ELF-1 (cell line): ENCODE results near the gene FRMD6.
A peak's percentile ranks its signal among the peaks of the same experiment; 100 is the strongest.

Experiments used
- DNase-seq: peaks from one replicate; pipeline ENCODE4 v3.0.0-alpha.2; 2016; ENCODE audit warnings: low read depth, low spot score

Gene FRMD6

GRCh38 chr14:51651388-51652167 lies at the start of gene FRMD6:
TSS of gene FRMD6 (plus strand) at chr14:51651910. CDS start at chr14:51689837, 37,927 bp downstream.
- peak; percentile 92 for DNase-seq

- DNase-seq = no peak
Observed at GRCh38 chr14:51602310-51602709, 49.4 kb upstream of the FRMD6 start.

- DNase-seq = no peak
Observed at GRCh38 chr14:51603495-51603894, 48.2 kb upstream of the FRMD6 start.

- peak; percentile 23 for DNase-seq
Observed at GRCh38 chr14:51604073-51604472, 47.6 kb upstream of the FRMD6 start.

- DNase-seq = no peak
Observed at GRCh38 chr14:51605575-51605974, 46.1 kb upstream of the FRMD6 start.

GRCh38 chr14:51607711-51608110 lies 44.0 kb upstream of the FRMD6 start:
- DNase-seq = peak; percentile 34

- DNase-seq = peak; percentile 13
Observed at GRCh38 chr14:51609251-51609954, 42.3 kb upstream of the FRMD6 start.

- peak; percentile 16 for DNase-seq
Observed at GRCh38 chr14:51609955-51610283, 41.8 kb upstream of the FRMD6 start.

- no peak for DNase-seq
Observed at GRCh38 chr14:51610771-51611170, 40.9 kb upstream of the FRMD6 start.

GRCh38 chr14:51612449-51612848 lies 39.3 kb upstream of the FRMD6 start:
- DNase-seq = no peak

- no peak for DNase-seq
Observed at GRCh38 chr14:51613416-51613815, 38.3 kb upstream of the FRMD6 start.

GRCh38 chr14:51614707-51615106 lies 37.0 kb upstream of the FRMD6 start:
- DNase-seq = no peak

- no peak for DNase-seq
Observed at GRCh38 chr14:51616256-51616655, 35.5 kb upstream of the FRMD6 start.

GRCh38 chr14:51616724-51617409 lies 34.8 kb upstream of the FRMD6 start:
- DNase-seq = no peak

GRCh38 chr14:51619561-51619960 lies 32.1 kb upstream of the FRMD6 start:
- DNase-seq = no peak

- DNase-seq = no peak
Observed at GRCh38 chr14:51620056-51620455, 31.7 kb upstream of the FRMD6 start.

GRCh38 chr14:51621654-51622053 lies 30.1 kb upstream of the FRMD6 start:
- DNase-seq = no peak

- DNase-seq = no peak
Observed at GRCh38 chr14:51622376-51622775, 29.3 kb upstream of the FRMD6 start.

- DNase-seq = no peak
Observed at GRCh38 chr14:51624955-51625569, 26.6 kb upstream of the FRMD6 start.

GRCh38 chr14:51626185-51626584 lies 25.5 kb upstream of the FRMD6 start:
- no peak for DNase-seq

GRCh38 chr14:51626788-51627187 lies 24.9 kb upstream of the FRMD6 start:
- DNase-seq = no peak

GRCh38 chr14:51627313-51627712 lies 24.4 kb upstream of the FRMD6 start:
- no peak for DNase-seq
